Prostate gland (tissue), 2 donors: ENCODE data around the gene OR5M3. TPM values are rescaled to one million over a fixed set of nuclear protein-coding genes. Genes with fewer than 3 reads are reported as not detected.

Experiments
- DNase-seq: peaks from one replicate; pipeline ENCODE4 v3.0.0-alpha.2; 2019; ENCODE audit warnings: low spot score
- H3K27ac ChIP-seq, 2 donors: fragments of 200-600 bp; sonication (generic); 2 replicates each; pipeline ENCODE4 v1.5.1; 2017 to 2019
- H3K27me3 ChIP-seq: fragments of 200-600 bp; sonication (generic); replicated peaks from 2 replicates; pipeline ENCODE4 v1.5.1; 2019; ENCODE audit not compliant: insufficient read depth
- H3K36me3 ChIP-seq, 2 donors: fragments of 200-600 bp; sonication (generic); 1 replicate in 1 of 2; 2 replicates in 1 of 2; pipeline versions ENCODE4 v1.5.1 to v1.8.1; 2017 to 2019
- H3K4me1 ChIP-seq: fragments of 200-600 bp; sonication (generic); replicated peaks from 2 replicates; pipeline ENCODE4 v1.5.1; 2019
- H3K4me3 ChIP-seq, 2 donors: fragments of 200-600 bp; sonication (generic); 2 replicates each; pipeline ENCODE4 v1.5.1; 2017 to 2019
- H3K9me3 ChIP-seq: fragments of 200-600 bp; sonication (generic); 2 replicates; pipeline ENCODE4 v1.5.1; 2017
- CTCF ChIP-seq, 4 experiments: fragments of 200-600 bp in 2 of 4; fragments of 450-650 bp in 2 of 4; sonication (generic) in 2 of 4; IDR thresholded peaks; 1 replicate in 3 of 4; 2 replicates in 1 of 4; pipeline ENCODE4 v1.5.1; 2016 to 2019; ENCODE audit warnings: antibody characterized with exemption in 4 of 4, mild to moderate bottlenecking in 2 of 4, moderate library complexity in 2 of 4
- POLR2A ChIP-seq: fragments of 450-650 bp; IDR thresholded peaks from one replicate; pipeline ENCODE4 v1.6.1; 2016; ENCODE audit warnings: antibody characterized with exemption, mild to moderate bottlenecking
- POLR2AphosphoS5 ChIP-seq: sonication (generic); formaldehyde crosslinking; IDR thresholded peaks from one replicate; pipeline ENCODE4 v1.6.1; 2017; ENCODE audit warnings: antibody characterized with exemption
- WGBS: methylation state at CpG from one replicate; pipeline ENCODE4 v1.1.5; 2018; 5-methylcytosine and 5-hydroxymethylcytosine counted together
- intact Hi-C: fragments of 100-400 bp; cut with DNase I; formaldehyde crosslinking; loops from one replicate; pipeline ENCODE4 v1.14.2; 2022
- total RNA-seq, 2 donors: library from RNA; depleted of rRNA; stranded (reverse); fragments of >200 nt; gene quantifications; one replicate each; pipeline ENCODE4 v1.1.0, GENCODE V29; 2016

Gene OR5M3
- total RNA-seq, 2 donors from 2014 or later, result not detected

- Histone ChIP-seq H3K36me3 (no peaks in the 10 kb centered on the region), H3K4me3 (no peak overlapping the region), H3K27me3 (no peaks in the 10 kb centered on the region), H3K9me3 (no peaks in the 10 kb centered on the region), H3K27ac (no peak overlapping the region), H3K4me1 (no peaks in the 10 kb centered on the region)
- TF ChIP-seq POLR2AphosphoS5 (no peak), POLR2A (no peak), CTCF (IDR thresholded peaks at IDR 0.05) (no peak)
- no peak for DNase-seq
- intact Hi-C loops, result no loop called here
- WGBS, result 88% methylated on average over 2 of the region's 2 CpGs
Observed at GRCh38 chr11:56495117-56495516, 22.0 kb upstream of the OR5M3 start.

- Histone ChIP-seq H3K9me3 (no peaks in the 10 kb centered on the region), H3K27me3 (no peaks in the 10 kb centered on the region), H3K4me3 (no peak within 1 kb of the TSS), H3K27ac (no peak within 1 kb of the TSS), H3K4me1 (no peaks in the 10 kb centered on the region), H3K36me3 (no peaks in the 10 kb centered on the region)
- WGBS, result 79% methylated on average over 7 of the region's 7 CpGs
- TF ChIP-seq POLR2A (no peak), CTCF (IDR thresholded peaks at IDR 0.05) (no peak), POLR2AphosphoS5 (no peak)
- intact Hi-C loops, result no loop called here
- no peak for DNase-seq
Observed at GRCh38 chr11:56491270-56491669, 18.1 kb upstream of the OR5M3 start, which contains the start of gene OR5M8. Gene OR5M8 (minus strand): TSS chr11:56491370. CDS start chr11:56491370, 0 bp downstream.

- no peak overlapping the region for H3K4me3 ChIP-seq
- no peaks in the 10 kb centered on the region for H3K4me1 ChIP-seq
- no peaks in the 10 kb centered on the region for H3K36me3 ChIP-seq
- H3K27me3 ChIP-seq, result no peaks in the 10 kb centered on the region
- intact Hi-C loops, result no loop called here
- whole genome bisulfite sequencing, result 49% methylated on average over 3 of the region's 3 CpGs
- TF ChIP-seq POLR2AphosphoS5, result no peak
- TF ChIP-seq POLR2A, result no peak
- no peak for TF ChIP-seq CTCF (IDR thresholded peaks at IDR 0.05)
- H3K27ac ChIP-seq, result no peak overlapping the region
- DNase-seq, result no peak
- H3K9me3 ChIP-seq, result no peaks in the 10 kb centered on the region
Observed at GRCh38 chr11:56486801-56487200, 13.6 kb upstream of the OR5M3 start.

- Histone ChIP-seq H3K27ac (no peak overlapping the region), H3K36me3 (no peaks in the 10 kb centered on the region), H3K4me3 (no peak overlapping the region), H3K9me3 (no peaks in the 10 kb centered on the region), H3K4me1 (no peaks in the 10 kb centered on the region), H3K27me3 (no peaks in the 10 kb centered on the region)
- DNase-seq, result no peak
- intact Hi-C loops, result no loop called here
- WGBS, result 51% methylated on average over 1 of the region's 1 CpG
- TF ChIP-seq POLR2AphosphoS5 (no peak), POLR2A (no peak), CTCF (IDR thresholded peaks at IDR 0.05) (no peak)
Observed at GRCh38 chr11:56474729-56475235, 1.6 kb upstream of the OR5M3 start.

GRCh38 chr11:56457076-56457475 is 16.1 kb downstream of the OR5M3 start:
- intact Hi-C loops, result no loop called here
- no peak overlapping the region for H3K27ac ChIP-seq
- 89% methylated on average over 1 of the region's 1 CpG for WGBS

More at GRCh38 chr11:56457076-56457475, 16.1 kb downstream of the OR5M3 start:
- no peaks in the 10 kb centered on the region for H3K36me3 ChIP-seq
- H3K27me3 ChIP-seq, result no peaks in the 10 kb centered on the region
- no peaks in the 10 kb centered on the region for H3K9me3 ChIP-seq
- TF ChIP-seq POLR2AphosphoS5 (no peak), CTCF (IDR thresholded peaks at IDR 0.05) (no peak)
- DNase-seq, result no peak
- no peaks in the 10 kb centered on the region for H3K4me1 ChIP-seq
- H3K4me3 ChIP-seq, result no peak overlapping the region
